ENCODE data around the gene PCNP.

DNA sequence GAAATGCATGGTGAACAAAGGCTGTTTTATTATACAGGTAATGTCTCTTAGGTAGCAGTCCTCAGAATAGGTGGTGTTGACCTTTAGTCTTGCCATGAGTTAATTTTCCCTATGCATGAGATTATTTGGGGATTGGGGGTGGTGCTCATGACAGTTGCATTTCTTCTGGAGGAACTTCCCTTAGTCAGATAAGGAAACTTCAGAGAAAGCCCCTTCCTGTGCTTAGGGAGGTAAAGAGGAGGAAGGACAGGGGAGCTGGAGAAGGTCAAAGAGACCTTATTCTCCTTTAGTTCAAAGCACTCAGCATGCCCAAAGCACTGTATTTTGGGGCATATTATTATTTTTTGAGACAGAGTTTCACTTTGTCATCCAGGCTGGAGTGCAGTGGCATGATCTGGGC, 55.2 kb downstream of the PCNP start:
- no peak for TF ChIP-seq POLR2A (IDR thresholded peaks at IDR 0.05; ENCODE audit: low read depth, low read length)
- TF ChIP-seq POLR2AphosphoS5 (IDR thresholded peaks at IDR 0.05; ENCODE audit: low read depth, low read length): no peak
